Type B pancreatic cell (in vitro differentiated cells): ENCODE measurements around the gene MRPL42. TPM values are rescaled to one million over a fixed set of nuclear protein-coding genes. Genes with fewer than 3 reads are reported as not detected.
"Not testable (repeated sequence)": the region's sequence is repeated elsewhere in the genome, so short reads cannot be mapped to it uniquely, and the experiment has no call there.

Experiments used
- DNase-seq: peaks from one replicate; pipeline ENCODE4 v3.0.0; 2021; ENCODE audit warnings: mixed read lengths; ENCODE audit not compliant: unreplicated experiment; ENCODE audit errors: extremely low spot score
- H3K27ac Mint-ChIP-seq: 2 replicates; pipeline ENCODE4 v1.8.0; 2021; ENCODE audit warnings: mild to moderate bottlenecking, mixed read lengths
- H3K27me3 Mint-ChIP-seq: 2 replicates; pipeline ENCODE4 v1.8.0; 2021; ENCODE audit warnings: mixed read lengths
- H3K36me3 Mint-ChIP-seq: 2 replicates; pipeline ENCODE4 v1.8.0; 2021; ENCODE audit warnings: mixed read lengths
- H3K4me1 Mint-ChIP-seq: one replicate; pipeline ENCODE4 v1.8.0; 2021; ENCODE audit warnings: mixed read lengths; ENCODE audit not compliant: unreplicated experiment
- H3K4me3 Mint-ChIP-seq: 2 replicates; pipeline ENCODE4 v1.8.0; 2021; ENCODE audit warnings: mild to moderate bottlenecking, mixed read lengths
- H3K9me3 Mint-ChIP-seq: 2 replicates; pipeline ENCODE4 v1.8.0; 2021; ENCODE audit warnings: mixed read lengths
- CTCF ChIP-seq: fragments of 200-600 bp; sonication (generic); conservative IDR thresholded peaks from 2 replicates; pipeline ENCODE4 v1.5.0; 2021; ENCODE audit warnings: antibody characterized with exemption, mild to moderate bottlenecking
- total RNA-seq: library from RNA; stranded (reverse); gene quantifications from 2 replicates; pipeline ENCODE4 v1.2.1, GENCODE V29; 2021; ENCODE audit warnings: low replicate concordance

Gene MRPL42
- total RNA-seq, 1 donor from 2014 or later = 84.7 TPM

- Mint-ChIP-seq H3K36me3 (peaks cover 3% of the 10 kb centered on the region), H3K4me1 (peaks cover 63% of the 10 kb centered on the region), H3K9me3 (no peaks in the 10 kb centered on the region), H3K4me3 (no peak overlapping the region), H3K27me3 (no peaks in the 10 kb centered on the region), H3K27ac (no peak overlapping the region)
- no peak for DNase-seq
- no peak for TF ChIP-seq CTCF
Observed at GRCh38 chr12:93426412-93426805, 40.9 kb upstream of the MRPL42 start.

- TF ChIP-seq CTCF = no peak
- H3K36me3 Mint-ChIP-seq = peaks cover 6% of the 10 kb centered on the region
- no peaks in the 10 kb centered on the region for H3K27me3 Mint-ChIP-seq
- peak overlapping the region; percentile 5 for H3K4me3 Mint-ChIP-seq
- no peaks in the 10 kb centered on the region for H3K9me3 Mint-ChIP-seq
- H3K4me1 Mint-ChIP-seq = peaks cover 53% of the 10 kb centered on the region
- H3K27ac Mint-ChIP-seq = peak overlapping the region; percentile 23
- no peak for DNase-seq
Observed at GRCh38 chr12:93427779-93428564, 39.3 kb upstream of the MRPL42 start.

- Mint-ChIP-seq H3K27me3 (no peaks in the 10 kb centered on the region), H3K36me3 (peaks cover 6% of the 10 kb centered on the region), H3K27ac (no peak overlapping the region), H3K4me3 (no peak overlapping the region), H3K4me1 (peaks cover 48% of the 10 kb centered on the region), H3K9me3 (no peaks in the 10 kb centered on the region)
- no peak for DNase-seq
- TF ChIP-seq CTCF = no peak
Observed at GRCh38 chr12:93429448-93429847, 37.9 kb upstream of the MRPL42 start.

GRCh38 chr12:93429852-93430251 lies 37.5 kb upstream of the MRPL42 start:
- DNase-seq = no peak
- peaks cover 6% of the 10 kb centered on the region for H3K36me3 Mint-ChIP-seq
- TF ChIP-seq CTCF = no peak
- no peaks in the 10 kb centered on the region for H3K27me3 Mint-ChIP-seq
- H3K4me3 Mint-ChIP-seq = no peak overlapping the region
- H3K4me1 Mint-ChIP-seq = peaks cover 44% of the 10 kb centered on the region
- H3K9me3 Mint-ChIP-seq = no peaks in the 10 kb centered on the region
- H3K27ac Mint-ChIP-seq = peak overlapping the region; percentile 67

GRCh38 chr12:93430280-93430679 lies 37.0 kb upstream of the MRPL42 start:
- Mint-ChIP-seq H3K4me3 (no peak overlapping the region), H3K9me3 (no peaks in the 10 kb centered on the region), H3K27ac (peak overlapping the region; percentile 67), H3K36me3 (peaks cover 6% of the 10 kb centered on the region), H3K27me3 (no peaks in the 10 kb centered on the region), H3K4me1 (peaks cover 41% of the 10 kb centered on the region)
- no peak for DNase-seq
- TF ChIP-seq CTCF = no peak

GRCh38 chr12:93432031-93432430 lies 35.3 kb upstream of the MRPL42 start:
- not testable (repeated sequence) for H3K27ac Mint-ChIP-seq, H3K27me3 Mint-ChIP-seq, H3K9me3 Mint-ChIP-seq, H3K4me3 Mint-ChIP-seq, DNase-seq, H3K36me3 Mint-ChIP-seq
- H3K4me1 Mint-ChIP-seq = peaks cover 30% of the 10 kb centered on the region
